OCI-LY7 (cell line): ENCODE data around the gene VPS37C.

Experiments
- CTCF ChIP-seq: fragments of 200-600 bp; sonication (generic); conservative IDR thresholded peaks from 2 replicates; pipeline ENCODE4 v1.5.1; 2014; ENCODE audit warnings: mild to moderate bottlenecking, antibody characterized with exemption, low read length, moderate library complexity, mixed read lengths
- EZH2phosphoT487 ChIP-seq: fragments of 200-600 bp; sonication (generic); IDR thresholded peaks from 2 replicates; pipeline ENCODE4 v1.6.1; 2018; ENCODE audit warnings: low read depth, borderline replicate concordance, mild to moderate bottlenecking, mixed run types, antibody characterized with exemption, low read length, moderate library complexity, mixed read lengths

- 0 out of 2 replicates have a peak, but pooled peaks have one; percentile 19 for TF ChIP-seq CTCF
- TF ChIP-seq EZH2phosphoT487: no peak
Measured at GRCh38 chr11:61157743-61158142, 3.5 kb downstream of the VPS37C start.
